Frontal cortex (tissue), 4 donors: Measurements from ENCODE around the gene DCLK2. TPM values are rescaled to one million over a fixed set of nuclear protein-coding genes. Genes with fewer than 3 reads are reported as not detected.
A peak's percentile ranks its signal among the peaks of the same experiment; 100 is the strongest.
"Not testable (repeated sequence)": the region's sequence is repeated elsewhere in the genome, so short reads cannot be mapped to it uniquely, and the experiment has no call there.

Experiments
- DNase-seq, 2 donors: peaks; one replicate each; pipeline ENCODE4 v3.0.0; 2012; ENCODE audit warnings: low spot score in 2 of 2
- FAIRE-seq: peaks from 2 replicates; lab custom pipeline; 2012; peaks lifted over from hg19 to GRCh38; lab: Jason Lieb, UNC
- total RNA-seq: library from RNA; depleted of rRNA; stranded (reverse); fragments of >200 nt; gene quantifications from one replicate; pipeline ENCODE4 v1.2.3, GENCODE V29; 2014
- donor health status: control.
- donor health status: control.
- donor health status: control.

DCLK2 gene
- total RNA-seq, 1 donor from 2014 or later: 75.4 TPM

- DNase-seq (no peak), FAIRE-seq (no peak)
Measured at GRCh38 chr4:150142831-150143230, 64.6 kb downstream of the DCLK2 start.

DNA sequence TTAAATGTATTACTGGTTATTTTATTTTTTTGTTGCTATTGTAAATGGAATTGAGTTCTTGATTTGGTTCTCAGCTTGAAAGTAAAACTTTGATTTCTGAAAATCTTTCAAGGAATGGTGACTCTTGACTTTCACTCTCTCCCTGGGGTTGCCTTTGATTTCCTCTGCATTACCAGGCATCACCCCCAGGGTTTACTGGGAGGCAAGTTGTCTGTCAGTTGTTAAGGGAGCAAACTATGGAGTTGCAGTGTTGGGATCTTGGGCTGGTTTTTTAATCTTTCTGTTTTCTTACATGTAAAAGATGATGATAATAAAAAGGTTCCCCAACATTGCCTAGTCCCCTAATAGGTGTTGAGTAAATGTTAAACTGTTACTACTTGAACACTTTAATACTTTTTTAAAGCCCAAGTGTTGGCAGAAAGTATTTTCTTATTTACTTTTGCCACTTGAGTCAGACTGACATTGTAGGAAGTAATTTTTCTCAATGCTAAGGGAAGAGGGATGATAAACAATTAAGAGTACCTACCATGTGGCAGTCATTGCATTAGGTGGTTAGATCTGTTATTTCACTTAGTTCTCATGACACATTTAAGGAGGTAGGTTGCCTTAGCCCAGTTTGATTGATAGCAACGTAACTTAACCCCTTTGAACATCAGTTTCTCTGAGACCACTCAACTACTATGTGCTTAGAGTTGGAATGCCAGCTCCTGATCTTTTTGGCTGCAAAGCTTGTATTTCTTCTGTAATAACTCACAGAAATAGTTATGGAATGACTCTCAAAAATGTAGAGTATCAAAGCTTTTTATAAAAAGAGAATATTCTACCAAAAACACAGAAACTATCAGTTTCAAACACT, 67.1 kb downstream of the DCLK2 start:
- no peak for DNase-seq
- no peak for FAIRE-seq

GRCh38 chr4:150145946-150146340, 67.7 kb downstream of the DCLK2 start:
- DNase-seq (no peak), FAIRE-seq (no peak)

GRCh38 chr4:150149381-150149780, 71.1 kb downstream of the DCLK2 start:
- no peak for FAIRE-seq
- no peak for DNase-seq

GRCh38 chr4:150150629-150151062, 72.4 kb downstream of the DCLK2 start:
- no peak for FAIRE-seq
- DNase-seq: no peak

- DNase-seq (no peak), FAIRE-seq (no peak)
Measured at GRCh38 chr4:150152766-150153165, 74.5 kb downstream of the DCLK2 start.

DNA sequence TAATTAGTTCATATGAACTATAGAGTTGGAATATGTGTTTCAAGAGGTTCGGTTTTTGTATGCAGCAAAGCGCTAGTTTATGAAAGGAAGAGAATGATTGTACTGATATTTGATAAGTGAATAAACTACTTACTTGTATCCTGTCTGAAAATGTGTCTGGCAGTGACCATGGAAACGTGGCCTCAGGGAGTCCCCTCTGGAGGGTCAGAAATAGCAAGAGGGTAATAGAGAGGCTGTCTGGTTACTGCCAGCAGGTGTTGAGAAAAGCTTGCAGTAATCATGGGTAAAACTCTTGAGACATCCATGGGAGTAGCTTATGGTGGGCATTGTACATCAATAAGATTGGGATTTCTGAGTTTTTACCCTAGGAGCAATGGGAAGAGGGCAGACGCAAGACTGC, 77.1 kb downstream of the DCLK2 start:
- DNase-seq (no peak), FAIRE-seq (no peak)

- no peak for DNase-seq
- no peak for FAIRE-seq
Measured at GRCh38 chr4:150156543-150156942, 78.3 kb downstream of the DCLK2 start.

DNA sequence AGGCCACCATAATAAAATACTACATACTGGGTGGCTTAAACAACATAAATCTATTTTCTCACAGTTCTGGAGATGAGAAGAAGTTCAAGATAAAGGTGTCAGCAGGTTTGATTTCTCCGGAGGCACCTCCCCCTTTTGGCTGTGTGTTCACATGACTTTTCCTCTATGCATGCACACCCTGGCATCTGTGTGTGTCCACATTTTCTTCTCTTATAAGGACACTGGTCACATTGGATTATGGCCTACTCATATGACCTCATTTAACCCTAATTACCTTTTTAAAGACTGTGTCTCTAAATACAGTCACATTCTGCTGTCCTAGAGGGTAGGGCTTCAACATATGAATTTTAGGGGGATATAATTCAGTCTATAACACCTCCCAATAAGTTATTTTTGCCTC, 79.8 kb downstream of the DCLK2 start:
- no peak for FAIRE-seq
- DNase-seq: no peak

- no peak for DNase-seq
- no peak for FAIRE-seq
Measured at GRCh38 chr4:150160473-150160872, 82.2 kb downstream of the DCLK2 start.

- no peak for FAIRE-seq
- DNase-seq: no peak
Measured at GRCh38 chr4:150161109-150161508, 82.9 kb downstream of the DCLK2 start.

DNA sequence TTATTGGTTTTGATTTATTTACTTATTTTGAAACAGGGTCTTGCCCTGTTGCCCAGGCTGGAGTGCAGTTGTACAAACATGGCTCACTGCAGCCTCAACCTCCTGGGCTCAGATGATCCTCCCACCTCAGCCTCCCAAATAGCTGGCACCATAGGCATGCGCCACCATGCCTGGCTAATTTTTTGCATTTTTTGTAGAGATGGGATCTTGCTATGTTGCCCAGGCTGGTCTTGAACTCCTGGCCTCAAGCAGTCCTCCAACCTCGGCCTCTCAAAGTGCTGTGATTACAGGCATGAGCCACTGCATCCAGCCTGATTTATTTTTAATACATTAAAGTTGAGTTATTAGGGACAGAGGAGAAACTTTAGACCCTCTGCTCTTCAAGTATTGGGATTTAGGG, 83.8 kb downstream of the DCLK2 start:
- FAIRE-seq, DNase-seq: not testable (repeated sequence)

DNA sequence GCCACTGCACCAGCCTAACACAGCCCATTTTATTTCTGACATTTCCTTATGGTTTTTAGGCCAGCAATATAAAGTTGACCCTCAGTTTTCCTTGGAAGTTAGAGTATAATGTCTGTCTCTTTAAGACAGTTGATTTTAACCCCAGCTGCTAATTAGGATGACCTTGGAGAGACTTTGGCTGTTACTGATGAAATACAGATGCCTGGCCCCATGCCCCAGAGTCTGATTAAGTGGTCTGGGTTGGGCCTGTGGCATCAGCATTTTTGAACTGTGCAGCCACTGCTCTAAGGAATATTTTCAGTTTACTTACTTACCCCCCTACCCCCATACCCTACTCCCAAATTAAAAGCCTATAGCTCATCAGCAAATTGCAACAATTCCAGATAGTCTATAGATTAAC, 85.8 kb downstream of the DCLK2 start:
- FAIRE-seq: no peak
- no peak for DNase-seq

DNA sequence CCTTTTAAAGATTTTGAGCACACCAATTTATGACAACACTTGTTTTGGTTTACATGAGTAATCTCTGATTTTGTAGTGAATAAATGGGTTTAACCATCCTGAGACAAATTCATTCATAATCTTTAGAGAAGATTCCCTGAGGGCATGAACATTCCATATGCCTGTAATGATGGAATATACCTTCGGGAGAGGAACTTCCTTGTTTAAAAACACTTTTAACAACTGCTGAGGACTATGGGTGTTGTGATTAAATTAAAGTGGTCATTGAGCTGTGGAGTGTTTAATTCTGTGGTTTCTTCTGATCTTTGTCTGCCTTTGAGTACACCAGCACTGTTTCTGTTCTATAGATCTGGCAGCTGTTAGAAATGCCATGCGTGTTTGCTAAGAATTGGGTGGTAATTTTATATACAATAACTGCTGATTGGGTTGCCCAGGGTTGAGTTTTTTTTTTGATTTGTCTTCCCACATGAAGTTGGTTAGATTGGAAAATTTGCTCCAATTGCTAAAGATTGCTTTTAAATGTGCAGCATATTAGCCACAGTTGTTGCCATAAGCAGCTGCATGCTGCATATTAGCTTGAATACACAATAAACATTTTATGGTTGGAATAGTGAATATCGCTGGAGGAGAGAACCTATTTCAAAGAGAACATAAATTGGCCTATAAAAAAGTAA, 86.8 kb downstream of the DCLK2 start:
- FAIRE-seq (no peak), DNase-seq (no peak)

DNA sequence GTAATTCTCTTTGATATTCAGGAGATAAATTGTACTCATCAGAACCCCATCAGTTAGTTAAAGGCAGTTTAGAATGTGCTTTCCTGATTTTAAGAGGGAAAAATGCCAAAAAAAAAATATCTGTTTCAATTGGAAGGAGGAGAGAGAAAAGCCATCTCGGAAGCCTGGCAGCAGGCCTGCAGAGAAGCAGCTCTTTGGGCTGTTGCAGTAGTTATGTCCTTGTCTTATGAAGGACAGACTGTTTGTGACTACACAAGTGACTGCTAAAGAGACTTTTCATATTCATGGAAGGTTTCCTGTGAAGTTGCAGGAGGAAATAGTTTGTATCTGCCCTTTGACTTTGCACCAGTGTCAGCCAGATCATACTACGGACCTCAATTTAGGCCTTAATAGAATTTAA, 88.8 kb downstream of the DCLK2 start:
- no peak for DNase-seq
- no peak for FAIRE-seq

DNA sequence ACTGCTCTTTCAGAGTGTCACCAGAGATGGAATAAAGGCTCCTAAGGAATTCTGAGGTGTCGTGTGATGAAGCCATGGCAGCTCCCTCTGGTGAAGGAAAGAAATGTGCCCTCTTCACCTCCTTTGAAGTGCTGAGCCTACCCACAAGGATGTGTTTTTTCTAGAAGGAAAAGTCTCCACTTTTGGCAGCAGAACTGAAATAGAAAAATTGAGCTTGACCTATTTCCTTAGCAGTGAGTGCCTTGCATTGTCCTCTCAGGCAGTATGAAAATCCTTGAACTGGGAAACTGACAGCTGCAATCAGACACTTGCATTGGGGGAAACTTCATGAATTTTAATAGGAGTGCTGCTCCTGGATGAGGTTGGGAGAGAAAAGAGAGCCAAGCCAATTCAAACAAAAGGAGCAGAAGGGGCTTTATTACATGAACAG, 95.2 kb downstream of the DCLK2 start:
- DNase-seq (peak in 1 of 2 donors; percentile 24), FAIRE-seq (no peak)

- FAIRE-seq (no peak), DNase-seq (no peak)
Measured at GRCh38 chr4:150173982-150174398, 95.7 kb downstream of the DCLK2 start.

- FAIRE-seq: no peak
- DNase-seq: no peak
Measured at GRCh38 chr4:150176547-150176946, 98.3 kb downstream of the DCLK2 start.

GRCh38 chr4:150178161-150178560, 99.9 kb downstream of the DCLK2 start:
- no peak for DNase-seq
- FAIRE-seq: no peak

DNA sequence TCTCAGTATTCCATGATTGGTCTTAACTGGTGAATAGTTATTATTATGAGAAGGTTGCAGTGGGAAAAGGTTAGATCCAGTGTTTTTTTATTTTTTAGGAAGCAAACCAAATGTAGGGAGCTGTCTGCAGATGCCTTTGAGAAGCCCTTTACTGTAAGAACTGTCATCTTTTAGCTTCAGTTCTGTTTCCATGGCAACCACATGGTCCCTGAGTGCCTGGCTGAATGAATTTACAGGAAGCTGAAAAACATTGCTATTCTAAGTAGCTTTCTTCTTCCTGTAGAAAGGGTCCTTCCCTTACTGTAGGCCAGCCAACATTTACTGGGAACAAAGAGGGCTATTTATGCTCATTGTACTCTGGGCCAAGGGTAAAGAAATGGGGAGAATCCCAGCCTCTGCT, 103.3 kb downstream of the DCLK2 start:
- no peak for FAIRE-seq
- DNase-seq: peak in 1 of 2 donors; percentile 34

GRCh38 chr4:150182794-150183193, 104.5 kb downstream of the DCLK2 start:
- DNase-seq (no peak), FAIRE-seq (no peak)
